Loucy (cell line): ENCODE measurements around the gene B3GLCT.

Experiments
- EZH2phosphoT487 ChIP-seq: fragments of 200-600 bp; IDR thresholded peaks from 2 replicates; pipeline ENCODE4 v1.6.1; 2018; ENCODE audit warnings: antibody characterized with exemption, mild to moderate bottlenecking, moderate library complexity, borderline replicate concordance
- TF ChIP-seq, protein P1 (sequence below): fragments of 200-600 bp; sonication (generic); conservative IDR thresholded peaks from 2 replicates; pipeline ENCODE4 v1.5.1; 2014; ENCODE audit warnings: mild to moderate bottlenecking, antibody characterized with exemption, low read length

GRCh38 chr13:31248361-31248760, 48.6 kb downstream of the B3GLCT start:
- TF ChIP-seq, protein P1, sequence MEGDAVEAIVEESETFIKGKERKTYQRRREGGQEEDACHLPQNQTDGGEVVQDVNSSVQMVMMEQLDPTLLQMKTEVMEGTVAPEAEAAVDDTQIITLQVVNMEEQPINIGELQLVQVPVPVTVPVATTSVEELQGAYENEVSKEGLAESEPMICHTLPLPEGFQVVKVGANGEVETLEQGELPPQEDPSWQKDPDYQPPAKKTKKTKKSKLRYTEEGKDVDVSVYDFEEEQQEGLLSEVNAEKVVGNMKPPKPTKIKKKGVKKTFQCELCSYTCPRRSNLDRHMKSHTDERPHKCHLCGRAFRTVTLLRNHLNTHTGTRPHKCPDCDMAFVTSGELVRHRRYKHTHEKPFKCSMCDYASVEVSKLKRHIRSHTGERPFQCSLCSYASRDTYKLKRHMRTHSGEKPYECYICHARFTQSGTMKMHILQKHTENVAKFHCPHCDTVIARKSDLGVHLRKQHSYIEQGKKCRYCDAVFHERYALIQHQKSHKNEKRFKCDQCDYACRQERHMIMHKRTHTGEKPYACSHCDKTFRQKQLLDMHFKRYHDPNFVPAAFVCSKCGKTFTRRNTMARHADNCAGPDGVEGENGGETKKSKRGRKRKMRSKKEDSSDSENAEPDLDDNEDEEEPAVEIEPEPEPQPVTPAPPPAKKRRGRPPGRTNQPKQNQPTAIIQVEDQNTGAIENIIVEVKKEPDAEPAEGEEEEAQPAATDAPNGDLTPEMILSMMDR: no peak
- TF ChIP-seq EZH2phosphoT487: no peak
